GM12801 (cell line): ENCODE results near the gene GRAMD1C.

Experiments
- CTCF ChIP-seq: IDR thresholded peaks from one replicate; pipeline ENCODE4 v1.5.1; 2011; ENCODE audit warnings: control low read depth; ENCODE audit not compliant: insufficient read length; ENCODE audit errors: extremely low read depth

GRAMD1C gene

GRCh38 chr3:113873293-113873692, 34.7 kb downstream of the GRAMD1C start:
- no peak for TF ChIP-seq CTCF

- no peak for TF ChIP-seq CTCF
Observed at GRCh38 chr3:113873814-113874526, 35.4 kb downstream of the GRAMD1C start.

DNA sequence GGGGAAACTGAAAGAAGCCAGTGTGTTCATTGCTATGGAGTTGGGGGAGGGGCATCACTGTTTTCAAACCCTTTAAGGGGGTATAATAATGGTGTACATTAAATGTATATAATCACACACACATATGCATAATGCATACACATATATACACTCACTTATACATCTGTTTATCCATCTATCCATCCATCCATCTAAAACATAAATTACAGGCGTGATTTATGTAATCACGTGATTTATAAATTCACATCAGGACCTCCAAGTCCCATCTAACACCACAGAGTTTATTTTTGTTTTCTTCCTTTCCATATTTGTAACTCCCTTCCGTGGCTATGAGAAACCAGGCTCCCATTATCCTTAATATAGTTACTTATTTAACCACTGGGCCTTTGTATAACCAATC, 39.8 kb downstream of the GRAMD1C start:
- no peak for TF ChIP-seq CTCF

DNA sequence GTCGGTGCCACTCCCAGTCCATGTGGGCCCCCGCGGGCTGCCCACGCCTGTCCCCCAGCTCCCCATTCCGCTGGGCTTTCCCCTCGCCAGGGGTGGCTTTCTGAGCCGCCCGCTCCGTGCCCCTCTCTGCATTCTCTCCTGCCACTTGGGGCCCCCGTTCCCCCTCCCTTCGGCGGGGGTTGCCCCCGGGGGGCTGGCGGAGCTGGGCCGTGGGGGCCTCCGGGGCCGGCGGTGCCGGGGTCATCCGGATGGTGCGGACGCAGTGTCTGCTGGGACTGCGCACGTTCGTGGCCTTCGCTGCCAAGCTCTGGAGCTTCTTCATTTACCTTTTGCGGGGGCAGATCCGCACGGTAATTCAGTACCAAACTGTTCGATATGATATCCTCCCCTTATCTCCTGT, 46.5 kb downstream of the GRAMD1C start:
- no peak for TF ChIP-seq CTCF

GRCh38 chr3:113890256-113890900, 51.8 kb downstream of the GRAMD1C start:
- TF ChIP-seq CTCF = no peak

DNA sequence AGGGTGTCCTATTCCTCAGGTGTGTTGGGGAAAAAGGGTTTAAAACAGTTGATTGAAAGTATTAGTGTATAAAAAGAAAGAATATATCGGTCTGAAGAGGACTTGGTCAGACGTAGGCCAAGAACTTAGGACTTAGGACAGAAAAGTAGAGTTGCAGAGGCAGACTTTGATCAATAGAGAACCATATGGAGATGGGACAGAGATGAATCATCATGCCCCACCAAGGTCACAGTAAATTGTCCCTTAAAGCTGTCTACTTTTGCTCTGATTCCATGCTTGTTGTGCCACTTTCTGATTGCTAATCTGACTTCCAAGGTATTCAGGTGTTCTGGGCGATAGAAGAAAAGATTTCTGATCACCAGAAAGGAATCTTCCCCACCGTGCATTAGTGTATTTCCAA, 56.3 kb downstream of the GRAMD1C start:
- no peak for TF ChIP-seq CTCF

DNA sequence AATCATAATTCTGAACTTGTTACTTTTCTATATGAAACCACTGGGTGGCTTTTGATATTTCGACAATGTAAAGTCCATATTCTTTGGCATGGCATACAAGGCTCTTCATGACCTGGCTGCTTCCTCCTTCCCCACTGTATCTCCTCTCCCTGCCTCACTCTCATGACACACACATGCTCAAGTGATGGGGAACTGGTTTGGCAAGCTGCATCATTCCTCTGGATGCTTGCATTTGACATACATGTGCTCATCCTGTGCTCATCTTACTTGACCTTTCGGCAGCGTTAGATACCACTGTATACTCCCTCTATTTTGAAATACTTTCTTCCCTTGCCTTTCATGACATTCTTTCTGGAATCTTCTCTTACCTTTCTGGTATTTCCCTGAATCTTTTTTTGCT, 57.4 kb downstream of the GRAMD1C start:
- no peak for TF ChIP-seq CTCF
